Measurements from ENCODE around the gene NLGN1.

The NLGN1 gene

DNA sequence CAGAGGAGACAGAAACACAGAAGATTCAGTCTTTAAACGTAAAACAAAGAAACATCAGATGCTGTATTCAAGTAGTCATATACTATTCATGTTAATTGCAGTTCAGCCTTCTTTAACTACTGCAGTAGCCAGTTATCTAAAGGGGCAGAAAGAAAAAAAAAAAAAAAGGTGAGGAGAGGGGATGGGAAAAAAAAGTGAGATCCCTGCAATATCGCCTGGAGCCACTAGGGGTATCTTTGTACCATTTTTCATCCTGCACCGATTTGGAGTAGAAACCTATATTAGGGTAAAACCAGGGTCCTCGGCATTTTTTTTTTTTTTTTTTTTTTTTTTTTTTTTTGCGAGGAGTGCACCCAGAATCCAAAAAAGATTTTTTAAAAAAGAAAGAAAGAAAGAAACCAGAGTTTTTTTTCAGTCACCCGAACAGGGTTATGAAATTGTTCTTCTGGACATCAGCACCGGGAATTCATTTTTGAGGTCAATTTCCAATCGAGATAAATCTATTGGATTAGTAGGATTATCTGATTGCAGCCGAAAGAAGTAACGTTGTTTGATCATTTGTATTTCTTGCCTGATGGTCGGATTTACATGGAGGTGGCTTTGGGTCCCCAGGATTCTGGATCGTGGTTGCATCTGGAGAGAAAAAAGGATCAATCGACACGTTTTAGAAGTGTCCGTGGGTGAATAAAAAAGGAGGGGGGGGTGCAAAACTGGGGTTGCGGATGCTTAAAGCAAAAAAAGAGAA, 186.7 kb downstream of the NLGN1 start:
- no peak for DNase-seq (ENCODE audit: low read depth)
- H3K4me3 ChIP-seq (ENCODE audit: low read depth, low read length), result no peak overlapping the region

DNA sequence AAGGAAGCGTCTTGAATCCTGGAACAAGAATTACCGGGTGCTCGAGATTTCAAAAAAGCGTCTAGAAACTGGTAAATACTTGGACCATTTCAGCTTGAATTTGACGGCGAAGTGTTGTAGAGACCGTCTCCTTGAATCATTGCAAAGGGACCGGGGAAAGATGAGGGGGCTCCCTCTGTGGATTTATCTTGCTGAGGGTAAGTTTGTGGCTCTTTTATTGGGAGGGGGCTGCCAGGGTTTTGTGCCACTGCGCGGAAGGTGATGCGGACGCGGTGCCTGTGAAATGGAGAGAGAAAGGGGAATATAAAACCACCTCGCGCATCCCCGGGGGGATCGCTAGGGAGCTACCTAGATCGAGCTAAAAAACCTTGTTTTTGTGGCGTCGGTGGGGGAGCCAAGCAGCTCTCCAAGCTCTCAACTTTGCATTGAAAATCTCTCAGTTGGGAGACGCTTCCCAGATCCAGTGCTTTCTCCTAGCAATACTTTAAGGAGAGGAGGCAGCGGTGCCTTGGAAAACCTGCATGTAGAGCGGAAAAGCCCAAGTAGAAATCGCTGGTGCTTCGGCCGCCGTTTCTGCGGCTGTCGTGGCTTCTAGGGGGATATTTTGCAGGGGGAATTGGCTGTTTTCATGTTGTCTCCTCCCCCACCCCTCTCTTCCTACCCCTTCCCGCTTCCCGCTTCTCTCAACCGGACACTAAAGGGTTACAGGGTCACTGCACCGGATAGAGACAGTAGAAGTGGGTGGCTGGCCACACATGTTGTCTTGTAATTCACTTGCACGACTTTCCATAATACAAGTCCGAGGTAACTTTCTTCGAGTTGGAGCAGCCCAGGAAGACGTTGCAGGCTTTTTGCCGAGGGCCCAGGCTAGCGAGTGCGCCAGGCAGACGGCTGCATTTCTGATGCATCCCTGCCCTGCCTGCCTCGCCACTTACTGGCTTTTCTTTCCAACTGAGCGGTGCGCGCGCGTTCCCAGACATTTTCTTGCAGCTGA, 187.6 kb downstream of the NLGN1 start:
- no peak overlapping the region for H3K4me3 ChIP-seq (ENCODE audit: low read depth, low read length)
- no peak for DNase-seq (ENCODE audit: low read depth)
- TF ChIP-seq, protein P1, sequence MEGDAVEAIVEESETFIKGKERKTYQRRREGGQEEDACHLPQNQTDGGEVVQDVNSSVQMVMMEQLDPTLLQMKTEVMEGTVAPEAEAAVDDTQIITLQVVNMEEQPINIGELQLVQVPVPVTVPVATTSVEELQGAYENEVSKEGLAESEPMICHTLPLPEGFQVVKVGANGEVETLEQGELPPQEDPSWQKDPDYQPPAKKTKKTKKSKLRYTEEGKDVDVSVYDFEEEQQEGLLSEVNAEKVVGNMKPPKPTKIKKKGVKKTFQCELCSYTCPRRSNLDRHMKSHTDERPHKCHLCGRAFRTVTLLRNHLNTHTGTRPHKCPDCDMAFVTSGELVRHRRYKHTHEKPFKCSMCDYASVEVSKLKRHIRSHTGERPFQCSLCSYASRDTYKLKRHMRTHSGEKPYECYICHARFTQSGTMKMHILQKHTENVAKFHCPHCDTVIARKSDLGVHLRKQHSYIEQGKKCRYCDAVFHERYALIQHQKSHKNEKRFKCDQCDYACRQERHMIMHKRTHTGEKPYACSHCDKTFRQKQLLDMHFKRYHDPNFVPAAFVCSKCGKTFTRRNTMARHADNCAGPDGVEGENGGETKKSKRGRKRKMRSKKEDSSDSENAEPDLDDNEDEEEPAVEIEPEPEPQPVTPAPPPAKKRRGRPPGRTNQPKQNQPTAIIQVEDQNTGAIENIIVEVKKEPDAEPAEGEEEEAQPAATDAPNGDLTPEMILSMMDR (IDR thresholded peaks at IDR 0.05; ENCODE audit: insufficient read depth, low read depth, low read length, missing control alignments), result no peak

More for the DNA sequence above, 186.7 kb downstream of the NLGN1 start:
- TF ChIP-seq, protein P1 (IDR thresholded peaks at IDR 0.05; ENCODE audit: insufficient read depth, low read depth, low read length, missing control alignments), result peak; percentile 53

DNA sequence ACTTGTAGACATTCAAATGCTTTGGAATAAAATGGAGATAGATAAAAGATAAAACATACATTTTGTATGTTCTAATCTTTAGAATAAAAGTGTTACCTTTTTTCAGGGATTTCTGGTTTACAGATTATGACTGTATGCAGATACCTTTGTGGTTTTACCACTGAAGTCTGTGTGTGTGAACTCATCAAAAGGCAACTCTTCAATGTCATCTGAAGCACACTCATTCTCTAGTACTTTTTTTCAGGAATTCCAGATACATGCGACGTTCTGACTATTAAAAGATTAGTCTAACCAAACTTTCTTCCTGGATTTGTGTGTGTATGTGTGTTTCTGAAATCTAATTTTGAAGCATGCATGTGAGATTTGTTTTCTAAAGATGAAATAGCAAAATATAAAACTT, 188.6 kb downstream of the NLGN1 start:
- no peak overlapping the region for H3K4me3 ChIP-seq (ENCODE audit: low read depth, low read length)
- TF ChIP-seq, protein P1 (IDR thresholded peaks at IDR 0.05; ENCODE audit: insufficient read depth, low read depth, low read length, missing control alignments), result no peak
- no peak for DNase-seq (ENCODE audit: low read depth)

DNA sequence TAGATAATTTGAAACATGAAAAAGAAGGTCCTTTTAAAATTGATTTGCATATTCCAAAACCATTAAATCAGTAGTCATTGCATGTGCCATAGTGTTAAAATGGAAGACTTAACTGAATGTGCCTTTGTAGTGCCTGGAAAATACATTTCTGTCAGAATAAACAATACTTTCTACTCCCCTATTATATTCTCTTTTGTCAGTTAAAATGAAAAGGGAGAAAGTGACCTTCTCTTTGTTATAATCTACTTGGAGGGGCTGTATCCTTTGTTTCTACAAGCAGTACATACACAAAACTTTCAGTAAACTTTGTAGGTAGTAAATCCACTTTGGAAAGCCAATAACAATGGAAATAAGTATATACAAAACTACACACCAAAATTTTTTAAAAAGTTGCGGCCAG, 189.5 kb downstream of the NLGN1 start:
- DNase-seq (ENCODE audit: low read depth), result no peak
- TF ChIP-seq, protein P1 (IDR thresholded peaks at IDR 0.05; ENCODE audit: insufficient read depth, low read depth, low read length, missing control alignments), result no peak
- H3K4me3 ChIP-seq (ENCODE audit: low read depth, low read length), result no peak overlapping the region

DNA sequence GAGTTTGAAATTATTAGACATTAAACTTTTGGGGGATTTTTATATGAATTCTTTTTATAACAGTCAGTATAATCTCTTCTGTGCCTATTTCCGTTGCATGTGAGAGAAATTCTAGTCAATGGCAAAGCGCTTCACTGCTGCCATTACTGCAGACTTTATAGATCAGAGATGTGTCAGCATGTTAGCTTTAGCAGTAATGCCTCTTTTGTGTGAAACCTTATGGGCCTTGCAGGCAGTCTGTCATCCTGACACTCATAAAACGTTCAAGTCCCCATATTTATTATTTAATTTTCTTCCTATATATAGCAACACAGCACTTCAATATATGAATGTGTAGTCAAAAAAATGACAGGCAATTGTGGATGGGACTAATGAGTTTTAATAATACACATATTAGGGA, 191.0 kb downstream of the NLGN1 start:
- DNase-seq (ENCODE audit: low read depth), result no peak
- TF ChIP-seq, protein P1 (IDR thresholded peaks at IDR 0.05; ENCODE audit: insufficient read depth, low read depth, low read length, missing control alignments), result no peak
- H3K4me3 ChIP-seq (ENCODE audit: low read depth, low read length), result no peak overlapping the region

DNA sequence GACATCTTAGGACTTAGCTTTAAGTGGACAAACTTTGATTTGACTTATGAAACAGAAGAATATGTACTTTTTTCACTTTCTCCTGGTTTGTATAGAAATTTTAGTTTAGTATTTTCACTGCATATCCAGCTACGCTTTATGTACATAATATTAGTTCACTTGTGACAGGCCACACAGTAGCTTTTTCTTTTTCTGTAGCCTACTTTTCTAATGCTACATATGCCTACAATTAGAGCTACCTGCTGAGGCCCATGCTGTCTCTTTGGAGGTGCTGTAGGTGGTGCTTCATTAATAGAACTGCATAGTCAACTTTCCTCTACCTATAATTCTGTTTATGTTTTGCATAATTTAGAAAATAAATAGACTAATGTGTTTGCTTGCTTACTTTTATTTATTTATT, 191.6 kb downstream of the NLGN1 start:
- DNase-seq (ENCODE audit: low read depth), result no peak
- TF ChIP-seq, protein P1 (IDR thresholded peaks at IDR 0.05; ENCODE audit: insufficient read depth, low read depth, low read length, missing control alignments), result no peak
- no peak overlapping the region for H3K4me3 ChIP-seq (ENCODE audit: low read depth, low read length)

Data from GM12865 (cell line).